ENCODE results near the gene GALNT9. TPM values are rescaled to one million over a fixed set of nuclear protein-coding genes. Genes with fewer than 3 reads are reported as not detected.

GALNT9 gene
- total RNA-seq, 1 donor from 2014 or later: not detected

- Histone ChIP-seq H3K27me3 (ENCODE audit: low read depth) (peaks cover 100% of the 10 kb centered on the region), H3K4me1 (no peaks in the 10 kb centered on the region), H3K9me3 (replicated peaks) (no peaks in the 10 kb centered on the region), H3K27ac (replicated peaks) (no peak overlapping the region), H3K36me3 (no peaks in the 10 kb centered on the region), H3K4me3 (no peak overlapping the region)
- DNase-seq: no peak
- TF ChIP-seq, protein P1, sequence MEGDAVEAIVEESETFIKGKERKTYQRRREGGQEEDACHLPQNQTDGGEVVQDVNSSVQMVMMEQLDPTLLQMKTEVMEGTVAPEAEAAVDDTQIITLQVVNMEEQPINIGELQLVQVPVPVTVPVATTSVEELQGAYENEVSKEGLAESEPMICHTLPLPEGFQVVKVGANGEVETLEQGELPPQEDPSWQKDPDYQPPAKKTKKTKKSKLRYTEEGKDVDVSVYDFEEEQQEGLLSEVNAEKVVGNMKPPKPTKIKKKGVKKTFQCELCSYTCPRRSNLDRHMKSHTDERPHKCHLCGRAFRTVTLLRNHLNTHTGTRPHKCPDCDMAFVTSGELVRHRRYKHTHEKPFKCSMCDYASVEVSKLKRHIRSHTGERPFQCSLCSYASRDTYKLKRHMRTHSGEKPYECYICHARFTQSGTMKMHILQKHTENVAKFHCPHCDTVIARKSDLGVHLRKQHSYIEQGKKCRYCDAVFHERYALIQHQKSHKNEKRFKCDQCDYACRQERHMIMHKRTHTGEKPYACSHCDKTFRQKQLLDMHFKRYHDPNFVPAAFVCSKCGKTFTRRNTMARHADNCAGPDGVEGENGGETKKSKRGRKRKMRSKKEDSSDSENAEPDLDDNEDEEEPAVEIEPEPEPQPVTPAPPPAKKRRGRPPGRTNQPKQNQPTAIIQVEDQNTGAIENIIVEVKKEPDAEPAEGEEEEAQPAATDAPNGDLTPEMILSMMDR (IDR thresholded peaks at IDR 0.05; ENCODE audit: borderline replicate concordance): no peak
- intact Hi-C loops (cut with micrococcal nuclease): no loop called here
These were observed 48.4 kb downstream of the GALNT9 start for GRCh38 chr12:132281038-132281437.

GRCh38 chr12:132280406-132280805 is 49.0 kb downstream of the GALNT9 start:
- no peaks in the 10 kb centered on the region for H3K9me3 ChIP-seq (replicated peaks)
- no peak overlapping the region for H3K4me3 ChIP-seq
- DNase-seq: no peak
- no peaks in the 10 kb centered on the region for H3K36me3 ChIP-seq
- no peaks in the 10 kb centered on the region for H3K4me1 ChIP-seq
- H3K27me3 ChIP-seq (ENCODE audit: low read depth): peaks cover 100% of the 10 kb centered on the region
- TF ChIP-seq, protein P1 (IDR thresholded peaks at IDR 0.05; ENCODE audit: borderline replicate concordance): no peak
- H3K27ac ChIP-seq (replicated peaks): no peak overlapping the region
- intact Hi-C loops (cut with micrococcal nuclease): no loop called here

DNA sequence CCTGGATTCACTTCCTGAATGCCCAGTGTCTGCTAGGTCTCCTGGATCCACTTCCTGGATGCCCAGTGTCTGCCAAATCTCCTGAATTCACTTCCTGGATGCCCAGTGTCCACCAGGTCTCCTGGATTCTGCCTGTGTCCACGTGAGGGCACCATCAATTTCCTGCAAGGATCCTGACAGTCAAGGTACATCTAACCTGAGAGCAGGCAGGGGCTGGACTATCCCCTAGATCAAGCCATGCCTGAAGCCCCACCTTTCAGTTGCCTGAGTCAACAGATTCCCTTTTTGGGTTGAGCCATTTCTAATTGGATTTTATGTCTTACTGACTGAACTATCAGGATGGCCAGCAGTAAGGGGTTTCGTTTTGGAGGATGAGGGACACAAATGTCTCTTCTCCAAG is 49.5 kb downstream of the GALNT9 start:
- no peak overlapping the region for H3K27ac ChIP-seq (replicated peaks)
- H3K36me3 ChIP-seq: no peaks in the 10 kb centered on the region
- no peaks in the 10 kb centered on the region for H3K4me1 ChIP-seq
- TF ChIP-seq, protein P1 (IDR thresholded peaks at IDR 0.05; ENCODE audit: borderline replicate concordance): no peak
- H3K9me3 ChIP-seq (replicated peaks): no peaks in the 10 kb centered on the region
- intact Hi-C loops (cut with micrococcal nuclease): no loop called here
- peaks cover 100% of the 10 kb centered on the region for H3K27me3 ChIP-seq (ENCODE audit: low read depth)
- DNase-seq: no peak
- H3K4me3 ChIP-seq: no peak overlapping the region

DNA sequence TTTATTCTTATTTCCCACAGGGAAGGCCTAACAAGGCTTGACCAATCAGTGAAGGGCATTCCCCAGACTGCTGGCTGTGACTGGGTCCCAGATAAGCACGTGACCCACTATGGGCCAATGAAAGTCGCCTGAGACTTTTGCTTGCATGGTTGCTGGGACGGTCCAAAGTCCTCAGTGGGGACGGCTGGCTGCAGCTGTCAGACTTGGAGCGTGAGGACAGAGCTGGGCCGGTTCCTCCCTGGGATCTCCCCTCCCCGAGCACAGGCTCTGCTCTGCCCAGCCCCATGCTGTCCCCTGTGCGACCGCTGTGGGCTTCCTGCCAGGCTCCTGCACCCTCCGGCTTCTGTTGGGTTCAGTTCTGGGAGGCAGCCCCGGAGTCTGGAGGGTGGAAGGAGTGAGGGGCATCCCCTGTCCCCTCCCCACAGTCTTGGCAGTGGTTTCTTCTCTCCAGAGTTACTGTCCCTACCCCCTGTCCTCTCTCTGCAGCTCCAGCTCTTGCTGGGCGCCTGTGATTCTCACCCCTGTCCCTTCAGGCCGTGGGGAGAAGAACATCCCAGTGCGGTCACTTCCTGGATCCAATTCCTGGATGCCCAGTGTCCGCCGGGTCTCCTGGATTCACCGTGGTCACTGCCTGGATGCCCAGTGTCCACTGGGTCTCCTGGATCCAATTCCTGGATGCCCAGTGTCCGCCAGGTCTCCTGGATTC is 50.1 kb downstream of the GALNT9 start:
- Histone ChIP-seq H3K4me1 (no peaks in the 10 kb centered on the region), H3K4me3 (peak overlapping the region; percentile 19), H3K27ac (replicated peaks) (no peak overlapping the region), H3K27me3 (ENCODE audit: low read depth) (peaks cover 100% of the 10 kb centered on the region), H3K36me3 (no peaks in the 10 kb centered on the region), H3K9me3 (replicated peaks) (no peaks in the 10 kb centered on the region)
- peak; percentile 79 for DNase-seq
- intact Hi-C loops (cut with micrococcal nuclease): no loop called here
- TF ChIP-seq, protein P1 (IDR thresholded peaks at IDR 0.05; ENCODE audit: borderline replicate concordance): no peak

DNA sequence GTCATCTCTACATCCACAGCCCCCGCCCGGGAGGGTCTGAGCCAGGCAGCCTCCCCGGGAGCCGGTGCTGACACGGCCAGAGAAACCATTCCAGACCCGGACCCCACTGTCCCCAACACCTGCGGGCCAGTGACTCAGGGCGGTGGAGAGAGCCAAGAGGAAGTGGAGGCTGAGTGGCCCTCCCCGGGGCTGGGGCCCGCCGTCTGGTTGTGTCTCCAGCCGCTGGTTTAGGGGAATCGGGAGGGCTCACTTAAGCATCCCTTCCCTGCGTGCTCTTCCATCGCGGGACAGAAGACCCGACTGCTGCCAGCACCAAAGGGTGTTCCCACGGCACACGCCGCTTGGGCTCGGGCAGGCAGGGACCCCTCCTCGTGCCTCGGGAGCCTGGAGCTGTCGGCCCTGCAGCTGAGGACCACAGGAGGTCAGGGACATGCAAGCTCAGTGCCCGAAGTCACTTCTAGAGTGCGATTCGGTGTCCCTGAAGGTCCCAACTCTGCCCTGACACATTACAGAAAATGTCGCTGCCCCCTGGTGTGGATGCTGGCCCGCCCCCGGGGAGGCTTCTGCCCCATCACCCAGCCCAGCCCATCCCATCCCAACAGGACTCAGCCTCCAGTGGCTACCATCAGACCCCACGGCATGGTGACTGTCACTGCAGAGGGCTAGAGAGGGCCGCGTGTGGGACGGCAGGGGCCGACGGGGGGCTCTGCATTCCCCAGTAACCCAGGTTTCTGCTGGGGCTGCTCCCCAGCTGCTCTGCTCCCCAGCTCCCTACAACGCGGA is 50.8 kb downstream of the GALNT9 start:
- H3K4me1 ChIP-seq: no peaks in the 10 kb centered on the region
- no peak for DNase-seq
- intact Hi-C loops (cut with micrococcal nuclease): no loop called here
- H3K36me3 ChIP-seq: no peaks in the 10 kb centered on the region
- H3K27ac ChIP-seq (replicated peaks): no peak overlapping the region
- peak overlapping the region; percentile 19 for H3K4me3 ChIP-seq
- TF ChIP-seq, protein P1 (IDR thresholded peaks at IDR 0.05; ENCODE audit: borderline replicate concordance): no peak
- H3K27me3 ChIP-seq (ENCODE audit: low read depth): peaks cover 100% of the 10 kb centered on the region
- no peaks in the 10 kb centered on the region for H3K9me3 ChIP-seq (replicated peaks)

Measured in left ventricle myocardium inferior (tissue), 1 donor.